Liver (tissue), 10 donors: ENCODE results near the gene RNASEH2C. TPM values are rescaled to one million over a fixed set of nuclear protein-coding genes. Genes with fewer than 3 reads are reported as not detected.

Experiments
- DNase-seq: peaks from one replicate; pipeline ENCODE4 v3.0.0-alpha.2; 2017; ENCODE audit warnings: low spot score
- H3K27ac ChIP-seq, 2 donors: one replicate each; pipeline ENCODE4 v1.7.0; 2013; ENCODE audit warnings: inconsistent platforms in 2 of 2, low read length in 2 of 2, control low read depth in 1 of 2, low read depth in 1 of 2, mild to moderate bottlenecking in 1 of 2
- H3K27me3 ChIP-seq, 4 donors: one replicate each; pipeline versions ENCODE4 v1.6.1 to v1.7.0; 2013; ENCODE audit warnings: low read length in 3 of 4, inconsistent platforms in 1 of 4, mild to moderate bottlenecking in 1 of 4, moderate library complexity in 1 of 4; ENCODE audit not compliant: control insufficient read depth in 4 of 4, insufficient read depth in 4 of 4
- H3K36me3 ChIP-seq, 4 donors: one replicate each; pipeline versions ENCODE4 v1.6.1 to v1.7.0; 2013; ENCODE audit warnings: low read length in 3 of 4, mild to moderate bottlenecking in 3 of 4, low read depth in 1 of 4, moderate library complexity in 1 of 4; ENCODE audit not compliant: control insufficient read depth in 4 of 4, insufficient read depth in 3 of 4
- H3K4me1 ChIP-seq, 4 donors: one replicate each; pipeline versions ENCODE4 v1.6.1 to v1.7.0; 2013; ENCODE audit warnings: low read length in 3 of 4, mild to moderate bottlenecking in 3 of 4, moderate library complexity in 1 of 4; ENCODE audit not compliant: control insufficient read depth in 4 of 4, insufficient read depth in 4 of 4
- H3K4me3 ChIP-seq, 3 donors: one replicate each; pipeline versions ENCODE4 v1.6.1 to v1.7.0; 2013; ENCODE audit warnings: low read length in 3 of 3, control low read depth in 1 of 3, low read depth in 1 of 3, mild to moderate bottlenecking in 1 of 3
- H3K9ac ChIP-seq, 2 donors: one replicate each; pipeline ENCODE4 v1.7.0; 2013; ENCODE audit warnings: low read length in 2 of 2, mild to moderate bottlenecking in 2 of 2, moderate library complexity in 2 of 2, control low read depth in 1 of 2, low read depth in 1 of 2
- H3K9me3 ChIP-seq, 4 donors: one replicate each; pipeline versions ENCODE4 v1.6.1 to v1.7.0; 2013; ENCODE audit warnings: low read length in 3 of 4; ENCODE audit not compliant: control insufficient read depth in 4 of 4
- EGR1 ChIP-seq, 2 donors: IDR thresholded peaks; 2 replicates each; pipeline ENCODE4 v1.6.1; 2016 to 2018; ENCODE audit warnings: antibody characterized with exemption in 2 of 2, low read depth in 2 of 2
- FOXA2 ChIP-seq: IDR thresholded peaks from 2 replicates; pipeline ENCODE4 v1.6.1; 2016; ENCODE audit warnings: antibody characterized with exemption
- HNF4A ChIP-seq, 2 donors: conservative IDR thresholded peaks; 2 replicates each; pipeline ENCODE4 v1.6.1; 2016; ENCODE audit warnings: antibody characterized with exemption in 2 of 2, mild to moderate bottlenecking in 2 of 2
- SP1 ChIP-seq: IDR thresholded peaks from 2 replicates; pipeline ENCODE4 v1.6.1; 2018; ENCODE audit warnings: antibody characterized with exemption, mild to moderate bottlenecking
- YY1 ChIP-seq: IDR thresholded peaks from 2 replicates; pipeline ENCODE4 v1.6.1; 2016; ENCODE audit warnings: antibody characterized with exemption, mild to moderate bottlenecking
- polyA plus RNA-seq, 2 donors: library from polyadenylated mRNA; stranded (reverse) in 1 of 2; unstranded in 1 of 2; fragments of 200-250 nt in 1 of 2; fragments of >200 nt in 1 of 2; fragmentation: Nextera tagmentation in 1 of 2; extraction: Ambion mirVana in 1 of 2; gene quantifications; one replicate each; pipeline versions ENCODE4 v1.2.1 to v1.2.3, GENCODE V29; 2013 to 2015
- small RNA-seq: library from RNA; depleted of rRNA; stranded (forward); fragments of <200 nt; gene quantifications from one replicate; pipeline ENCODE3, GENCODE V24; 2014
- total RNA-seq, 2 donors: library from RNA; depleted of rRNA; stranded (reverse); fragments of >200 nt; gene quantifications; one replicate each; pipeline ENCODE4 v1.2.3, GENCODE V29; 2014
- TF ChIP-seq, protein P1 (sequence below): IDR thresholded peaks from 2 replicates; pipeline ENCODE4 v1.6.1; 2016; ENCODE audit warnings: antibody characterized with exemption, mild to moderate bottlenecking
- TF ChIP-seq, protein P2 (sequence below): IDR thresholded peaks from 2 replicates; pipeline ENCODE4 v1.6.1; 2016; ENCODE audit warnings: antibody characterized with exemption
- donor health status: healthy.
- donor health status: healthy.
- donor health status: healthy.
- donor health status: healthy.
- donor health status: healthy.

The RNASEH2C gene
- total and polyA plus RNA-seq, 4 donors = 20.5 to 72.1 (median 39.0) TPM

DNA sequence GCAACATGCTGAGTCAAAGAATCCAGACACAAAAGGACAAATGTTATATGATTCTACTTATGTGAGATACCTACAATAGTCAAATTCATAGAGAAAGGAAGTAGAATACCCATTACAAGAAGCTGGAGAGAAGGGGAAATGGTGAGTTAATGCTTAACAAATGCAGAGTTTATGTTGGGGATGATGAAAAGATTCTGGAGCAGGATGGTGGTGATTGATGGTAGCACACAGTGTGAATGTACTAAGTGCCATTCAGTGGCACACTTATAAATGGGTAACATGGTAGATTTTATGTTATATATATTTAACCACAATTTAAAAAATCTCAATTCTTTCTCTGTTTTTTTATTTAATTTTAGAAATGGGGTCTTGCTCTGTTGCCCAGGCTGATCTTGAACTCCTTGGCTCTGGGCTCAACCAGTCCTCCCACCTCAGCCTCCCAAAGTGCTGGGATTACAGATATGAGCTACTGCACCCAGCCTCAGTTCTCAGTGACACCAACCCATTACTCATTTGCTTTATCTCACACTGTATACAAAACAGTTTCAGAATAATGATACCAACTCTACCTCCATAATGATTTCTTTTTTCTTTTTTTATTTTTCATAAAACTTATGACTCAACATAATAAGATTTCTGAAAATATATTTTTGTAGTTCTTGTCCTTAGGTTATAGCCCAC lies 48.3 kb downstream of the RNASEH2C start:
- H3K9me3 ChIP-seq = no peaks in the 10 kb centered on the region
- no peaks in the 10 kb centered on the region for H3K27me3 ChIP-seq
- TF ChIP-seq, protein P1, sequence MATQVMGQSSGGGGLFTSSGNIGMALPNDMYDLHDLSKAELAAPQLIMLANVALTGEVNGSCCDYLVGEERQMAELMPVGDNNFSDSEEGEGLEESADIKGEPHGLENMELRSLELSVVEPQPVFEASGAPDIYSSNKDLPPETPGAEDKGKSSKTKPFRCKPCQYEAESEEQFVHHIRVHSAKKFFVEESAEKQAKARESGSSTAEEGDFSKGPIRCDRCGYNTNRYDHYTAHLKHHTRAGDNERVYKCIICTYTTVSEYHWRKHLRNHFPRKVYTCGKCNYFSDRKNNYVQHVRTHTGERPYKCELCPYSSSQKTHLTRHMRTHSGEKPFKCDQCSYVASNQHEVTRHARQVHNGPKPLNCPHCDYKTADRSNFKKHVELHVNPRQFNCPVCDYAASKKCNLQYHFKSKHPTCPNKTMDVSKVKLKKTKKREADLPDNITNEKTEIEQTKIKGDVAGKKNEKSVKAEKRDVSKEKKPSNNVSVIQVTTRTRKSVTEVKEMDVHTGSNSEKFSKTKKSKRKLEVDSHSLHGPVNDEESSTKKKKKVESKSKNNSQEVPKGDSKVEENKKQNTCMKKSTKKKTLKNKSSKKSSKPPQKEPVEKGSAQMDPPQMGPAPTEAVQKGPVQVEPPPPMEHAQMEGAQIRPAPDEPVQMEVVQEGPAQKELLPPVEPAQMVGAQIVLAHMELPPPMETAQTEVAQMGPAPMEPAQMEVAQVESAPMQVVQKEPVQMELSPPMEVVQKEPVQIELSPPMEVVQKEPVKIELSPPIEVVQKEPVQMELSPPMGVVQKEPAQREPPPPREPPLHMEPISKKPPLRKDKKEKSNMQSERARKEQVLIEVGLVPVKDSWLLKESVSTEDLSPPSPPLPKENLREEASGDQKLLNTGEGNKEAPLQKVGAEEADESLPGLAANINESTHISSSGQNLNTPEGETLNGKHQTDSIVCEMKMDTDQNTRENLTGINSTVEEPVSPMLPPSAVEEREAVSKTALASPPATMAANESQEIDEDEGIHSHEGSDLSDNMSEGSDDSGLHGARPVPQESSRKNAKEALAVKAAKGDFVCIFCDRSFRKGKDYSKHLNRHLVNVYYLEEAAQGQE = no peak
- TF ChIP-seq FOXA2 = no peak
- TF ChIP-seq YY1 = no peak
- no peak for TF ChIP-seq SP1
- no peak for TF ChIP-seq EGR1 (IDR thresholded peaks at IDR 0.05; ENCODE audit: low read depth in 2 of 2)
- TF ChIP-seq HNF4A (conservative IDR thresholded peaks at IDR 0.05) = no peak
- TF ChIP-seq, protein P2, sequence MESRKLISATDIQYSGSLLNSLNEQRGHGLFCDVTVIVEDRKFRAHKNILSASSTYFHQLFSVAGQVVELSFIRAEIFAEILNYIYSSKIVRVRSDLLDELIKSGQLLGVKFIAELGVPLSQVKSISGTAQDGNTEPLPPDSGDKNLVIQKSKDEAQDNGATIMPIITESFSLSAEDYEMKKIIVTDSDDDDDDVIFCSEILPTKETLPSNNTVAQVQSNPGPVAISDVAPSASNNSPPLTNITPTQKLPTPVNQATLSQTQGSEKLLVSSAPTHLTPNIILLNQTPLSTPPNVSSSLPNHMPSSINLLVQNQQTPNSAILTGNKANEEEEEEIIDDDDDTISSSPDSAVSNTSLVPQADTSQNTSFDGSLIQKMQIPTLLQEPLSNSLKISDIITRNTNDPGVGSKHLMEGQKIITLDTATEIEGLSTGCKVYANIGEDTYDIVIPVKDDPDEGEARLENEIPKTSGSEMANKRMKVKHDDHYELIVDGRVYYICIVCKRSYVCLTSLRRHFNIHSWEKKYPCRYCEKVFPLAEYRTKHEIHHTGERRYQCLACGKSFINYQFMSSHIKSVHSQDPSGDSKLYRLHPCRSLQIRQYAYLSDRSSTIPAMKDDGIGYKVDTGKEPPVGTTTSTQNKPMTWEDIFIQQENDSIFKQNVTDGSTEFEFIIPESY = no peak
- no peak overlapping the region for H3K27ac ChIP-seq
- no peak for DNase-seq
- H3K4me1 ChIP-seq = no peaks in the 10 kb centered on the region
- H3K4me3 ChIP-seq = no peak overlapping the region
- no peaks in the 10 kb centered on the region for H3K36me3 ChIP-seq
- H3K9ac ChIP-seq = no peak overlapping the region

Small RNA genes lying within 50 kb of the gene (small RNA-seq; reads per million reads assigned to genes)
- gene RN7SL309P = not detected

Other genes starting within 250 kb of the RNASEH2C start
- gene MALAT1, start 221.8 kb downstream of the RNASEH2C start, total RNA-seq = 1,000 to 10,000 TPM; 3,688 to 8,306 TPM
- 1,000 to 10,000 TPM in 1 of 2 donors, 10 to 100 TPM in 1; 11.9 to 3,868 TPM for gene MALAT1, start 221.8 kb downstream of the RNASEH2C start, polyA plus RNA-seq
- 10 to 100 TPM; 33.7 to 59.5 TPM for gene SCYL1, start 195.7 kb downstream of the RNASEH2C start, total RNA-seq
- 10 to 100 TPM; 45.6 to 62.0 TPM for gene SCYL1, start 195.7 kb downstream of the RNASEH2C start, polyA plus RNA-seq
- 10 to 100 TPM; 16.0 to 17.9 TPM for gene LTBP3, start 162.4 kb downstream of the RNASEH2C start, total RNA-seq
- gene LTBP3, start 162.4 kb downstream of the RNASEH2C start, polyA plus RNA-seq = 10 to 100 TPM in 1 of 2 donors, 1 to 10 TPM in 1; 8.8 to 46.2 TPM
- gene ZNRD2, start 150.3 kb downstream of the RNASEH2C start, total RNA-seq = 10 to 100 TPM; 18.2 to 22.7 TPM
- gene ZNRD2, start 150.3 kb downstream of the RNASEH2C start, polyA plus RNA-seq = 10 to 100 TPM; 33.3 to 39.5 TPM
- gene FAM89B, start 148.3 kb downstream of the RNASEH2C start, total RNA-seq = 10 to 100 TPM in 1 of 2 donors, 1 to 10 TPM in 1; 4.7 to 16.7 TPM
- 10 to 100 TPM in 1 of 2 donors, 1 to 10 TPM in 1; 7.7 to 11.4 TPM for gene FAM89B, start 148.3 kb downstream of the RNASEH2C start, polyA plus RNA-seq
- gene EHBP1L1, start 144.7 kb downstream of the RNASEH2C start, total RNA-seq = 100 to 1,000 TPM in 1 of 2 donors, 10 to 100 TPM in 1; 13.6 to 120 TPM
- 1 to 10 TPM; 1.1 to 6.5 TPM for gene EHBP1L1, start 144.7 kb downstream of the RNASEH2C start, polyA plus RNA-seq
- gene KCNK7, start 125.0 kb downstream of the RNASEH2C start, total RNA-seq = under 1 TPM; 0.14 to 0.17 TPM
- gene KCNK7, start 125.0 kb downstream of the RNASEH2C start, polyA plus RNA-seq = under 1 TPM; 0.32 TPM
- gene MAP3K11, start 106.6 kb downstream of the RNASEH2C start, total RNA-seq = 10 to 100 TPM; 23.7 to 49.3 TPM
- 10 to 100 TPM; 22.9 to 49.7 TPM for gene MAP3K11, start 106.6 kb downstream of the RNASEH2C start, polyA plus RNA-seq
- 10 to 100 TPM; 11.5 to 13.4 TPM for gene PCNX3, start 105.0 kb downstream of the RNASEH2C start, total RNA-seq
- gene PCNX3, start 105.0 kb downstream of the RNASEH2C start, polyA plus RNA-seq = 10 to 100 TPM in 1 of 2 donors, 1 to 10 TPM in 1; 4.7 to 12.8 TPM
- 10 to 100 TPM; 15.4 to 34.9 TPM for gene SIPA1, start 82.7 kb downstream of the RNASEH2C start, total RNA-seq
- gene SIPA1, start 82.7 kb downstream of the RNASEH2C start, polyA plus RNA-seq = 10 to 100 TPM; 16.1 to 29.5 TPM
- 10 to 100 TPM; 11.1 to 22.6 TPM for gene RELA, start 57.9 kb downstream of the RNASEH2C start, total RNA-seq
- 10 to 100 TPM; 21.3 to 30.7 TPM for gene RELA, start 57.9 kb downstream of the RNASEH2C start, polyA plus RNA-seq
- 10 to 100 TPM; 16.1 to 20.7 TPM for gene KAT5, start 8.5 kb downstream of the RNASEH2C start, total RNA-seq
- gene KAT5, start 8.5 kb downstream of the RNASEH2C start, polyA plus RNA-seq = 10 to 100 TPM; 15.5 to 22.9 TPM
- gene AP5B1, start 60.2 kb upstream of the RNASEH2C start, total RNA-seq = 10 to 100 TPM in 1 of 2 donors, 1 to 10 TPM in 1; 4.7 to 10.8 TPM
- gene AP5B1, start 60.2 kb upstream of the RNASEH2C start, polyA plus RNA-seq = 1 to 10 TPM; 2.0 to 5.2 TPM
- gene OVOL1, start 66.3 kb upstream of the RNASEH2C start, total RNA-seq = under 1 TPM in 1 of 2 donors, not detected in 1; 0.05 TPM
- not detected for gene OVOL1, start 66.3 kb upstream of the RNASEH2C start, polyA plus RNA-seq
- under 1 TPM; under 0.01 to 0.09 TPM for gene SNX32, start 113.2 kb upstream of the RNASEH2C start, total RNA-seq
- gene SNX32, start 113.2 kb upstream of the RNASEH2C start, polyA plus RNA-seq = under 1 TPM; 0.02 to 0.38 TPM
- 100 to 1,000 TPM; 184 to 186 TPM for gene CFL1, start 137.4 kb upstream of the RNASEH2C start, total RNA-seq
- 100 to 1,000 TPM; 377 to 498 TPM for gene CFL1, start 137.4 kb upstream of the RNASEH2C start, polyA plus RNA-seq
- gene MUS81, start 139.6 kb upstream of the RNASEH2C start, total RNA-seq = 10 to 100 TPM; 20.2 to 24.7 TPM
- gene MUS81, start 139.6 kb upstream of the RNASEH2C start, polyA plus RNA-seq = 10 to 100 TPM; 11.0 to 12.9 TPM
- gene EFEMP2, start 152.0 kb upstream of the RNASEH2C start, total RNA-seq = 1 to 10 TPM; 5.0 to 5.2 TPM
- gene EFEMP2, start 152.0 kb upstream of the RNASEH2C start, polyA plus RNA-seq = 10 to 100 TPM in 1 of 2 donors, 1 to 10 TPM in 1; 5.5 to 10.7 TPM
- 1 to 10 TPM; 1.3 to 2.9 TPM for gene CTSW, start 159.0 kb upstream of the RNASEH2C start, total RNA-seq
- gene CTSW, start 159.0 kb upstream of the RNASEH2C start, polyA plus RNA-seq = 1 to 10 TPM; 2.0 to 2.2 TPM
- gene FIBP, start 167.7 kb upstream of the RNASEH2C start, total RNA-seq = 10 to 100 TPM; 23.7 to 45.4 TPM
- 10 to 100 TPM; 27.2 to 30.9 TPM for gene FIBP, start 167.7 kb upstream of the RNASEH2C start, polyA plus RNA-seq
- 1 to 10 TPM; 6.8 to 7.0 TPM for gene CCDC85B, start 169.9 kb upstream of the RNASEH2C start, total RNA-seq
- gene CCDC85B, start 169.9 kb upstream of the RNASEH2C start, polyA plus RNA-seq = 10 to 100 TPM in 1 of 2 donors, 1 to 10 TPM in 1; 4.3 to 12.6 TPM
- under 1 TPM in 1 of 2 donors, not detected in 1; 0.17 TPM for gene FOSL1, start 179.6 kb upstream of the RNASEH2C start, total RNA-seq
- under 1 TPM in 1 of 2 donors, not detected in 1; 0.20 TPM for gene FOSL1, start 179.6 kb upstream of the RNASEH2C start, polyA plus RNA-seq
- gene C11orf68, start 198.3 kb upstream of the RNASEH2C start, total RNA-seq = 1 to 10 TPM; 4.4 to 9.9 TPM
- 10 to 100 TPM; 12.6 to 15.4 TPM for gene C11orf68, start 198.3 kb upstream of the RNASEH2C start, polyA plus RNA-seq
- gene DRAP1, start 198.6 kb upstream of the RNASEH2C start, total RNA-seq = 10 to 100 TPM; 18.1 to 47.2 TPM
- gene DRAP1, start 198.6 kb upstream of the RNASEH2C start, polyA plus RNA-seq = 10 to 100 TPM; 37.3 to 57.3 TPM
- not detected for gene TSGA10IP, start 224.7 kb upstream of the RNASEH2C start, total RNA-seq
- under 1 TPM in 1 of 2 donors, not detected in 1; 0.02 TPM for gene TSGA10IP, start 224.7 kb upstream of the RNASEH2C start, polyA plus RNA-seq
- gene SART1, start 240.9 kb upstream of the RNASEH2C start, total RNA-seq = 10 to 100 TPM; 15.1 to 24.3 TPM
- 10 to 100 TPM; 13.6 to 15.1 TPM for gene SART1, start 240.9 kb upstream of the RNASEH2C start, polyA plus RNA-seq